SK-N-DZ (cell line): ENCODE measurements around the gene PNLDC1.
"Not testable (repeated sequence)": the region's sequence is repeated elsewhere in the genome, so short reads cannot be mapped to it uniquely, and the experiment has no call there.

Source experiments
- DNase-seq: peaks from one replicate; pipeline ENCODE4 v3.0.0-alpha.2; 2015; ENCODE audit warnings: low spot score
- small RNA-seq, 2 experiments: library from RNA; depleted of rRNA; stranded (forward); fragments of <200 nt; gene quantifications; one replicate each; pipeline ENCODE3, GENCODE V24; 2014

PNLDC1 gene

DNA sequence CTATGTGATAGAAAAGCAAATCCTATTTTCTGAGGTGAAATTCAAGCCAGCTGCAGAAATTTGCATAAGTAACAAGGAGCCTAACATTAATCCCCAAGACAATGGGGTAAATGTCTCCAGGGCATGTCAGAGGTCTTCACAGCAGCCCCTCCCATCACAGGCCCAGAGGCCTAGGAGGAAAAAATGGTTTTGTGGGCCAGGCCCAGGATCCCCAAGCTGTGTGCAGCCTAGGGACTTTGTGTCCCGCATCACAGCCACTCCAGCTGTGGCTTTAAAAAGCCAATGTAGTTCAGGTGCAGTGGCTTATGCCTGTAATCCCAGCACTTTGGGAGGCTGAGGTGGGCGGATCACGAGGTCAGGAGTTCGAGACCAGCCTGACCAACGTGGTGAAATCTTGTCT is 48.5 kb downstream of the PNLDC1 start:
- DNase-seq = not testable (repeated sequence)

- DNase-seq = not testable (repeated sequence)
Measured at GRCh38 chr6:159849851-159850250, 49.8 kb downstream of the PNLDC1 start.

DNA sequence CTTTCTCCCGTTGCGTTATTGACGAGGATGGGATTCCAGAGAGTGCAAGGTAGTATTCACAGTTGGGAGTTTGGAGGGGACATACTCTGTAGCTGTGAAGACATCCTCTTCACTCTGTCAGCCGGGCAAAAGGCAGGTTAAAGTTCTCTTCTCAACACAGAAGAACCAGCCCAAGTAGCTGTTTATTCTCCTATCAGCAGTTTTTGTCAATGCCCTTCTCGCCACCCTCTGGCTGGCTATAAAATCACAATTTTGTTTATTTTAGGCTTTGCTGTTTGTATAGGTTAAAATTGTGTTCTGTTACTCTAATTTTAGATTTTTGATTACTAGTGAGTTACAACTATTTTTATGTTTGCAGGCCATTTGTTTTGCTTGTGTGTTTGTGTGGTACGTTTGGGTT is 52.8 kb downstream of the PNLDC1 start:
- DNase-seq = no peak

DNA sequence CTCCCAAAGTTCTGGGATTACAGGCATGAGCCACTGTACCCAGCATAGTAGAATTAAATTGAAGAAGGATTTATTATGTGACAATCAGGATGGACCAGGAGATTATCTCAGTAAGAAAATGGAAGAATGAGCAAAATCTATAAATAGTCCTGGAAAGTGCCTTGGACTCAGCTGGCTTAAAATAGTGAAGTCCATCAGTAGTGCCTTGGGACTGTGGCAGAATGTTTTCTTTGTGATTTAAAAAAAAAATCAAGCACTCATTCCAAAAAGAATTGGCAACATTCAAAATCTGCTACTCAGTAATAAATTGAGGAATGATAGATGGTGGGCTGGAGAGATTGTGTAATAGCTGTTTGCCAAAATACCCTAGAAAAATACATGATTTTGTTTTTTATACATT is 53.7 kb downstream of the PNLDC1 start:
- no peak for DNase-seq

GRCh38 chr6:159854959-159855358 is 54.9 kb downstream of the PNLDC1 start:
- no peak for DNase-seq

- DNase-seq = no peak
Measured at GRCh38 chr6:159858259-159858658, 58.2 kb downstream of the PNLDC1 start.

DNA sequence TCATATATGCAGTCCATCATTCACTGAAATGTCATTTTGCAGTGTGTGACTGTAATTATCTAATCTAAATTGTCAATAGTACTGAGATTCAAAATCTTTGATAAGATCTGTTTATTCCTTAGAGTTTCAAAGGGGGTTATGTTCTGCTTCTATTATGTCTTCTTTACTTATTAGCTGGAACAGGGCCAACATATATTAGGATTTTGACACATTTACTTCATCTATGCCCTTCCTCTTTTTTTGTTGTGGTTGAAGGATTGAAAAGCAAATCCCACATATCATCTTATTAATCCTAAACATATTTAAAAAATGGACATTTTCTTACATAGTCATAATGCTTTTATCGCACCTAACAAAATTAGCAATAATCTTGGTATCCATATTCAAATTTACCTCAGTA is 60.4 kb downstream of the PNLDC1 start:
- no peak for DNase-seq

- no peak for DNase-seq
Measured at GRCh38 chr6:159862103-159862502, 62.0 kb downstream of the PNLDC1 start.

- peak; percentile 45 for DNase-seq
Measured at GRCh38 chr6:159863341-159863740, 63.3 kb downstream of the PNLDC1 start.

DNA sequence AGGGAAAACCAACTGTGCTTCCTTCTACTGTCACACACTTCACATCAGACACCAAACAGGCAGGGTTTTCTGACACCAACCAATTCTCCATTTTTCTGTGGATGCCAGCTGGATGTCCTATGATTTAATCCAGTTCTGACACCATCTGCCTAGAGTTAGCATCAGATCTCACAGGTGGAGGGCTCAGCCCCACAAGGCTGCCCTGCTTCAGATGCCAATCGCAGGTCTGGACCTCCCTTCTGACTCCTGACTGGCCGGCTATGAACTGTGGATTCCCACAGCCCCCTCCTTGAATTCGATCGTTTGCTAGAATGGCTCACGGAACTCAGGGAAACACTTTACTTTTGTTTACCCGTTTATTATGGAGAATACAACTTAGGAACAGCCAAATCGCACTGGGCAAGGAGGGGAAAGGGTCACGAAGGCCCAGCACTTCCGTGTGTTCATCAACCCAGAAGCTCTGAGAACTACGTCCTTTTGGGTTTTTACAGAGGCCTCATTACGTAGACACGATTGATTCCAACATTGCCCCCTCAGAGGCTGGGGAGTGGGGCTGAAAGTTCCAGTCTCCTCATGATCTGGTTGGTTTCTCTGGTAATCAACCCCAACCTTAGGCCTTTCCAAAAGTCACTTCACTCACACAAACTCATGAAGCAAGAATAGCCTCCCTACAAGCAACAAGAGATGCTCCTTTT is 65.3 kb downstream of the PNLDC1 start:
- DNase-seq = no peak

GRCh38 chr6:159866286-159867247 is 66.5 kb downstream of the PNLDC1 start:
- DNase-seq = no peak

Small RNA genes within 50 kb of the gene (small RNA-seq; reads per million reads assigned to genes)
- gene SNORA20 = 41.4 to 48.8 reads per million in 2 experiments
- gene SNORA29 = 0 reads per million in 2 experiments
